H9 (cell line): ENCODE results near the gene S100A16. TPM values are rescaled to one million over a fixed set of nuclear protein-coding genes. Genes with fewer than 3 reads are reported as not detected.
A peak's percentile ranks its signal among the peaks of the same experiment; 100 is the strongest.

Experiments used
- DNase-seq: peaks from one replicate; pipeline ENCODE4 v3.0.0-alpha.2; 2017
- H2AFZ ChIP-seq: one replicate; pipeline ENCODE4 v1.6.1; 2013; ENCODE audit warnings: mild to moderate bottlenecking, low read length, control low read depth, moderate library complexity
- H2AK5ac ChIP-seq: 2 replicates; pipeline ENCODE4 v1.6.1; 2013; ENCODE audit warnings: low read length, control low read depth, mixed read lengths; ENCODE audit not compliant: insufficient read length
- H2BK120ac ChIP-seq: one replicate; pipeline ENCODE4 v1.6.1; 2013; ENCODE audit warnings: low read depth, mild to moderate bottlenecking, low read length, control low read depth, inconsistent platforms; ENCODE audit not compliant: poor library complexity, severe bottlenecking
- H2BK12ac ChIP-seq: 2 replicates; pipeline ENCODE4 v1.6.1; 2013; ENCODE audit warnings: low read length, control low read depth, mixed read lengths, low read depth; ENCODE audit not compliant: insufficient read length
- H2BK15ac ChIP-seq: 2 replicates; pipeline ENCODE4 v1.6.1; 2013; ENCODE audit warnings: low read depth, low read length, control low read depth
- H2BK20ac ChIP-seq: one replicate; pipeline ENCODE4 v1.6.1; 2013; ENCODE audit warnings: low read depth, mild to moderate bottlenecking, low read length, control low read depth, inconsistent platforms; ENCODE audit not compliant: poor library complexity, severe bottlenecking
- H2BK5ac ChIP-seq: 2 replicates; pipeline ENCODE4 v1.6.1; 2013; ENCODE audit warnings: low read length, control low read depth, mixed read lengths; ENCODE audit not compliant: insufficient read length
- H3K14ac ChIP-seq: 2 replicates; pipeline ENCODE4 v1.6.1; 2013; ENCODE audit warnings: low read length, control low read depth; ENCODE audit not compliant: insufficient read depth
- H3K18ac ChIP-seq: 2 replicates; pipeline ENCODE4 v1.6.1; 2013; ENCODE audit warnings: low read depth, mild to moderate bottlenecking, mixed read lengths, low read length, control low read depth; ENCODE audit not compliant: insufficient read length
- H3K23ac ChIP-seq: 2 replicates; pipeline ENCODE4 v1.6.1; 2013; ENCODE audit warnings: low read length, control low read depth, mixed read lengths, low read depth; ENCODE audit not compliant: insufficient read length
- H3K23me2 ChIP-seq: 2 replicates; pipeline ENCODE4 v1.6.1; 2013; ENCODE audit warnings: low read depth, mild to moderate bottlenecking, mixed read lengths, low read length, control low read depth; ENCODE audit not compliant: insufficient read length, poor library complexity, severe bottlenecking
- H3K27ac ChIP-seq: 2 replicates; pipeline ENCODE4 v1.5.1; 2013; ENCODE audit warnings: low read length, control low read depth, mixed read lengths, low read depth; ENCODE audit not compliant: insufficient read length
- H3K27me3 ChIP-seq: 2 replicates; pipeline ENCODE4 v1.6.1; 2013; ENCODE audit warnings: low read length, control low read depth, inconsistent platforms; ENCODE audit not compliant: insufficient read depth
- H3K4ac ChIP-seq: 2 replicates; pipeline ENCODE4 v1.6.1; 2013; ENCODE audit warnings: low read depth, mild to moderate bottlenecking, control low read depth, inconsistent platforms, low read length, moderate library complexity
- H3K4me1 ChIP-seq: 2 replicates; pipeline ENCODE4 v1.6.1; 2013; ENCODE audit warnings: low read length, control low read depth, inconsistent platforms; ENCODE audit not compliant: insufficient read depth
- H3K4me2 ChIP-seq: 2 replicates; pipeline ENCODE4 v1.6.1; 2013; ENCODE audit warnings: low read length, control low read depth, mixed read lengths; ENCODE audit not compliant: insufficient read length, insufficient read depth
- H3K56ac ChIP-seq: 2 replicates; pipeline ENCODE4 v1.6.1; 2013; ENCODE audit warnings: low read depth, mild to moderate bottlenecking, mixed read lengths, low read length, control low read depth; ENCODE audit not compliant: insufficient read length
- H3K79me1 ChIP-seq: 2 replicates; pipeline ENCODE4 v1.6.1; 2013; ENCODE audit warnings: low read depth, mild to moderate bottlenecking, moderate library complexity, low read length, control low read depth, inconsistent platforms; ENCODE audit not compliant: insufficient read depth, poor library complexity, severe bottlenecking
- H3K79me2 ChIP-seq: 2 replicates; pipeline ENCODE4 v1.6.1; 2013; ENCODE audit warnings: low read length, control low read depth, inconsistent platforms; ENCODE audit not compliant: insufficient read depth
- H3K9ac ChIP-seq: 2 replicates; pipeline ENCODE4 v1.6.1; 2013; ENCODE audit warnings: low read length, control low read depth, mixed read lengths; ENCODE audit not compliant: insufficient read length; ENCODE audit errors: extremely low read depth
- H3K9me3 ChIP-seq: one replicate; pipeline ENCODE4 v1.6.1; 2013; ENCODE audit warnings: low read depth, low read length, inconsistent platforms; ENCODE audit not compliant: control insufficient read depth
- H3T11ph ChIP-seq: one replicate; pipeline ENCODE4 v1.6.1; 2013; ENCODE audit warnings: mild to moderate bottlenecking, low read length, control low read depth, inconsistent platforms
- H4K20me1 ChIP-seq: one replicate; pipeline ENCODE4 v1.6.1; 2013; ENCODE audit not compliant: control insufficient read depth, insufficient read length, insufficient read depth
- H4K5ac ChIP-seq: 2 replicates; pipeline ENCODE4 v1.6.1; 2013; ENCODE audit warnings: low read depth, mild to moderate bottlenecking, mixed read lengths, low read length, control low read depth; ENCODE audit not compliant: insufficient read length
- H4K8ac ChIP-seq: replicated peaks from 2 replicates; pipeline ENCODE4 v1.6.1; 2013; ENCODE audit warnings: low read length, control low read depth, mixed read lengths, low read depth; ENCODE audit not compliant: insufficient read length
- H4K91ac ChIP-seq: 2 replicates; pipeline ENCODE4 v1.6.1; 2013; ENCODE audit warnings: low read depth, mild to moderate bottlenecking, moderate library complexity, mixed read lengths, low read length, control low read depth; ENCODE audit not compliant: insufficient read length
- H3K27ac Mint-ChIP-seq, 3 experiments: 2 replicates in 2 of 3; 3 replicates in 1 of 3; pipeline ENCODE4 v1.8.0; 2020 to 2021; ENCODE audit warnings: mixed read lengths in 3 of 3, mild to moderate bottlenecking in 1 of 3, moderate library complexity in 1 of 3
- H3K27me3 Mint-ChIP-seq: 2 replicates; pipeline ENCODE4 v1.8.0; 2021; ENCODE audit warnings: low read depth, mild to moderate bottlenecking, moderate library complexity, mixed read lengths
- H3K36me3 Mint-ChIP-seq, 3 experiments: 2 replicates in 2 of 3; 3 replicates in 1 of 3; pipeline ENCODE4 v1.8.0; 2020 to 2021; ENCODE audit warnings: low read depth in 3 of 3, mixed read lengths in 3 of 3; ENCODE audit not compliant: insufficient read depth in 1 of 3
- H3K4me1 Mint-ChIP-seq, 2 experiments: 2 replicates each; pipeline ENCODE4 v1.8.0; 2020; ENCODE audit warnings: mixed read lengths in 2 of 2
- H3K4me3 Mint-ChIP-seq, 2 experiments: 2 replicates in 1 of 2; 3 replicates in 1 of 2; pipeline ENCODE4 v1.8.0; 2020 to 2021; ENCODE audit warnings: mild to moderate bottlenecking in 2 of 2, mixed read lengths in 2 of 2, moderate library complexity in 1 of 2
- H3K9me3 Mint-ChIP-seq, 2 experiments: 2 replicates in 1 of 2; 3 replicates in 1 of 2; pipeline ENCODE4 v1.8.0; 2020; ENCODE audit warnings: mild to moderate bottlenecking in 2 of 2, mixed read lengths in 2 of 2, moderate library complexity in 1 of 2
- CTCF ChIP-seq: fragments of 200-600 bp; sonication (generic); conservative IDR thresholded peaks from 3 replicates; pipeline ENCODE4 v1.8.0; 2021; ENCODE audit warnings: antibody characterized with exemption, mild to moderate bottlenecking
- WGBS: extraction: QIAGEN DNeasy Blood & Tissue Kit; methylation state at CpG from one replicate; pipeline ENCODE4 v1.1.7; 2013; ENCODE audit warnings: missing lambda C conversion rate, low lambda C conversion rate, mixed read lengths; ENCODE audit not compliant: insufficient read length; ENCODE audit errors: extremely low coverage; 5-methylcytosine and 5-hydroxymethylcytosine counted together
- total RNA-seq: library from RNA; stranded (reverse); gene quantifications from 2 replicates; pipeline ENCODE4 v1.2.1, GENCODE V29; 2021

Gene S100A16
- total RNA-seq, 1 experiment from 2014 or later: 8.0 TPM

GRCh38 chr1:153599847-153600246 is 13.1 kb downstream of the S100A16 start:
- no CpG with 5 or more reads among the region's 7 CpGs for WGBS
- no peak overlapping the region for H4K5ac ChIP-seq
- Mint-ChIP-seq H3K27ac (peak overlapping the region in 2 of 3 experiments; percentile 49 to 55; a peak in 5 of 7 replicates), H3K9me3 (no peaks in the 10 kb centered on the region), H3K27me3 (no peaks in the 10 kb centered on the region; the same call in none of the 2 replicates), H3K4me1 (peaks cover 19% of the 10 kb centered on the region in 2 experiments), H3K36me3 (no peaks in the 10 kb centered on the region), H3K4me3 (peak overlapping the region in 1 of 2 experiments; percentile 5; a peak in 1 of 5 replicates)
- peak overlapping the region; percentile 46 for H3K18ac ChIP-seq
- peaks cover 7% of the 10 kb centered on the region; the same call in 1 of the 2 replicates for H3K4me1 ChIP-seq
- no peak overlapping the region for H2BK12ac ChIP-seq
- H2AK5ac ChIP-seq: no peak overlapping the region
- no peak overlapping the region for H2BK20ac ChIP-seq
- H2BK120ac ChIP-seq: no peak overlapping the region
- H3K14ac ChIP-seq: peak overlapping the region; percentile 26; the same call in 1 of the 2 replicates
- no peak overlapping the region for H3K27ac ChIP-seq
- no peaks in the 10 kb centered on the region for H4K20me1 ChIP-seq
- no peaks in the 10 kb centered on the region for H3K79me2 ChIP-seq
- no peak overlapping the region for H4K8ac ChIP-seq
- no peak overlapping the region for H3T11ph ChIP-seq
- no peak overlapping the region for H3K4me2 ChIP-seq
- no peaks in the 10 kb centered on the region for H3K9me3 ChIP-seq
- H3K23ac ChIP-seq: no peak overlapping the region
- DNase-seq: no peak
- H2BK5ac ChIP-seq: no peak overlapping the region
- H3K9ac ChIP-seq: no peak overlapping the region
- no peak overlapping the region for H3K56ac ChIP-seq
- H2AFZ ChIP-seq: no peak overlapping the region
- TF ChIP-seq CTCF: no peak
- no peak overlapping the region for H3K4ac ChIP-seq
- H3K79me1 ChIP-seq: no peaks in the 10 kb centered on the region
- H4K91ac ChIP-seq: no peak overlapping the region
- no peaks in the 10 kb centered on the region for H3K23me2 ChIP-seq
- H3K27me3 ChIP-seq: no peaks in the 10 kb centered on the region
- H2BK15ac ChIP-seq: no peak overlapping the region
